CD4-positive, alpha-beta T cell treated with Interleukin-4 for 4 hours (primary cell): ENCODE results near the gene COLEC12.

Experiments used
- DNase-seq: peaks from one replicate; pipeline ENCODE4 v3.0.0-alpha.2; 2020

Gene COLEC12

GRCh38 chr18:473802-474201 is 26.7 kb downstream of the COLEC12 start:
- no peak for DNase-seq

- DNase-seq, result no peak
Observed at GRCh38 chr18:471716-472115, 28.8 kb downstream of the COLEC12 start.

GRCh38 chr18:470661-471501 is 29.6 kb downstream of the COLEC12 start:
- no peak for DNase-seq

GRCh38 chr18:468955-469790 is 31.3 kb downstream of the COLEC12 start:
- no peak for DNase-seq

GRCh38 chr18:463827-464541 is 36.5 kb downstream of the COLEC12 start:
- DNase-seq, result no peak

GRCh38 chr18:463403-463802 is 37.1 kb downstream of the COLEC12 start:
- no peak for DNase-seq

GRCh38 chr18:461762-462161 is 38.7 kb downstream of the COLEC12 start:
- no peak for DNase-seq

- DNase-seq, result no peak
Observed at GRCh38 chr18:460791-461190, 39.7 kb downstream of the COLEC12 start.

- DNase-seq, result no peak
Observed at GRCh38 chr18:459814-460593, 40.5 kb downstream of the COLEC12 start.

GRCh38 chr18:457521-458412 is 42.7 kb downstream of the COLEC12 start:
- no peak for DNase-seq

- DNase-seq, result no peak
Observed at GRCh38 chr18:457140-457519, 43.4 kb downstream of the COLEC12 start.

- DNase-seq, result no peak
Observed at GRCh38 chr18:456361-457139, 44.0 kb downstream of the COLEC12 start.

- DNase-seq, result no peak
Observed at GRCh38 chr18:453400-453799, 47.1 kb downstream of the COLEC12 start.

GRCh38 chr18:452816-453215 is 47.7 kb downstream of the COLEC12 start:
- DNase-seq, result no peak

- DNase-seq, result no peak
Observed at GRCh38 chr18:449374-449773, 51.1 kb downstream of the COLEC12 start.

GRCh38 chr18:448116-448790 is 52.2 kb downstream of the COLEC12 start:
- DNase-seq, result no peak

- no peak for DNase-seq
Observed at GRCh38 chr18:446941-447560, 53.5 kb downstream of the COLEC12 start.

- no peak for DNase-seq
Observed at GRCh38 chr18:445055-445454, 55.4 kb downstream of the COLEC12 start.

GRCh38 chr18:438571-438970 is 61.9 kb downstream of the COLEC12 start:
- DNase-seq, result no peak

- no peak for DNase-seq
Observed at GRCh38 chr18:435940-436339, 64.6 kb downstream of the COLEC12 start.
